PC-3 (cell line): ENCODE measurements around the gene UGT1A4. TPM values are rescaled to one million over a fixed set of nuclear protein-coding genes. Genes with fewer than 3 reads are reported as not detected.

ENCODE experiments used
- ATAC-seq: fragments of 200-7000 bp; cut with Tn5 transposase; 2 replicates; pipeline ENCODE4 v1.9.1; 2020; ENCODE audit warnings: mild to moderate bottlenecking, moderate library complexity
- BruUV-seq: library from RNA; stranded (reverse); fragments of 400-500 nt; replicated peaks from 2 replicates; lab custom pipeline; 2021; lab: Mats Ljungman, UMichigan
- CTCF ChIA-PET: fragments of 300-600 bp; sonication (Branson Sonifier 250); formaldehyde crosslinking; loops from one replicate; lab custom pipeline; 2022; ENCODE audit warnings: antibody characterized with exemption; lab: Charles Lee
- POLR2A ChIA-PET: fragments of 300-600 bp; sonication (Branson Sonifier 250); formaldehyde crosslinking; loops from one replicate; lab custom pipeline; 2022; ENCODE audit warnings: antibody characterized with exemption; ENCODE audit not compliant: unreplicated experiment; lab: Charles Lee
- DNase-seq: peaks from one replicate; pipeline ENCODE4 v3.0.0-alpha.2; 2015
- H2AFZ ChIP-seq: fragments of 300-600 bp; sonication (generic); 2 replicates; pipeline ENCODE4 v1.6.0; 2016; ENCODE audit warnings: antibody characterized with exemption, low read length
- H3F3A ChIP-seq: fragments of 300-600 bp; sonication (generic); one replicate; pipeline ENCODE4 v1.6.0; 2017; ENCODE audit warnings: antibody characterized with exemption, low read length, control low read depth, mild to moderate bottlenecking; ENCODE audit not compliant: unreplicated experiment
- H3K27ac ChIP-seq: fragments of 300-600 bp; sonication (generic); 2 replicates; pipeline ENCODE4 v1.5.1; 2016; ENCODE audit warnings: mild to moderate bottlenecking, low read length
- H3K27me3 ChIP-seq: fragments of 300-600 bp; sonication (generic); 2 replicates; pipeline ENCODE4 v1.6.1; 2016; ENCODE audit warnings: low read length, mixed read lengths
- H3K36me3 ChIP-seq: fragments of 300-600 bp; sonication (generic); 2 replicates; pipeline ENCODE4 v1.6.1; 2016; ENCODE audit warnings: low read depth, mixed run types, low read length, mixed read lengths
- H3K4me1 ChIP-seq: fragments of 300-600 bp; sonication (generic); 2 replicates; pipeline ENCODE4 v1.5.1; 2016; ENCODE audit warnings: low read length; ENCODE audit not compliant: insufficient read depth
- H3K4me2 ChIP-seq: fragments of 300-600 bp; sonication (generic); 2 replicates; pipeline ENCODE4 v1.6.0; 2016; ENCODE audit warnings: low read length
- H3K4me3 ChIP-seq: fragments of 300-600 bp; sonication (generic); 2 replicates; pipeline ENCODE4 v1.5.1; 2016; ENCODE audit warnings: mild to moderate bottlenecking, low read length, mixed read lengths
- H3K79me2 ChIP-seq: fragments of 300-600 bp; sonication (generic); 2 replicates; pipeline ENCODE4 v1.6.1; 2017; ENCODE audit warnings: low read length, mixed read lengths
- H3K9ac ChIP-seq: fragments of 300-600 bp; sonication (generic); 2 replicates; pipeline ENCODE4 v1.6.0; 2016; ENCODE audit warnings: mild to moderate bottlenecking, low read length
- H3K9me2 ChIP-seq: fragments of 300-600 bp; sonication (generic); replicated peaks from 2 replicates; pipeline ENCODE4 v1.6.1; 2016; ENCODE audit warnings: mixed run types, low read length, mixed read lengths
- H3K9me3 ChIP-seq: fragments of 300-600 bp; sonication (generic); 2 replicates; pipeline ENCODE4 v1.6.1; 2016; ENCODE audit warnings: low read length, mixed read lengths
- H4K20me1 ChIP-seq: fragments of 300-600 bp; sonication (generic); 2 replicates; pipeline ENCODE4 v1.6.1; 2016; ENCODE audit warnings: low read length, mixed read lengths
- CTCF ChIP-seq: fragments of 300-600 bp; sonication (generic); conservative IDR thresholded peaks from 2 replicates; pipeline ENCODE4 v1.5.1; 2017; ENCODE audit warnings: antibody characterized with exemption, low read depth, mild to moderate bottlenecking, low read length
- EZH2 ChIP-seq: fragments of 300-600 bp; sonication (generic); IDR thresholded peaks from one replicate; pipeline ENCODE4 v1.6.1; 2017; ENCODE audit warnings: antibody characterized with exemption, mild to moderate bottlenecking, low read length; ENCODE audit not compliant: unreplicated experiment
- EZH2phosphoT487 ChIP-seq: fragments of 300-600 bp; sonication (generic); IDR thresholded peaks from 2 replicates; pipeline ENCODE4 v1.6.1; 2018; ENCODE audit warnings: mild to moderate bottlenecking, antibody characterized with exemption, low read length, borderline replicate concordance
- intact Hi-C: fragments of 100-400 bp; cut with micrococcal nuclease; formaldehyde crosslinking; loops from 2 replicates; pipeline ENCODE4 v1.9.0; 2023
- total RNA-seq: library from RNA; depleted of rRNA; stranded (reverse); fragments of >200 nt; gene quantifications from 2 replicates; pipeline ENCODE4 v1.2.3, GENCODE V29; 2014

UGT1A4 gene
- total RNA-seq, 1 experiment from 2014 or later = not detected

- H3K79me2 ChIP-seq = no peaks in the 10 kb centered on the region
- H3K4me2 ChIP-seq = no peak overlapping the region
- H3K4me1 ChIP-seq = peaks cover 7% of the 10 kb centered on the region
- no peak overlapping the region for H2AFZ ChIP-seq
- no peaks in the 10 kb centered on the region for H3K27me3 ChIP-seq
- no peak for TF ChIP-seq EZH2
- no TSS peak for BruUV-seq
- intact Hi-C loops = loop anchor here (2.0 kb wide), 1 partner anchor 56 kb away; no protein-coding TSS in a partner anchor
- ATAC-seq = no peak
- ChIA-PET POLR2A (no interaction called here), CTCF (no interaction called here)
- H3F3A ChIP-seq = no peaks in the 10 kb centered on the region
- H3K4me3 ChIP-seq = no peak overlapping the region
- no peaks in the 10 kb centered on the region for H3K36me3 ChIP-seq
- H3K9ac ChIP-seq = no peak overlapping the region
- DNase-seq = no peak
- H3K9me2 ChIP-seq = 0 out of 2 replicates have a peak, but pooled peaks cover 4% of the 10 kb centered on the region
- H4K20me1 ChIP-seq = no peaks in the 10 kb centered on the region
- H3K9me3 ChIP-seq = no peaks in the 10 kb centered on the region
- H3K27ac ChIP-seq = no peak overlapping the region
These were observed 40.3 kb downstream of the UGT1A4 start for GRCh38 chr2:233758849-233759248.

- TF ChIP-seq CTCF (no peak), EZH2phosphoT487 (no peak), EZH2 (no peak)
- Histone ChIP-seq H3K4me2 (no peak within 1 kb of the TSS), H3K36me3 (no peaks in the 10 kb centered on the region), H3K4me3 (no peak within 1 kb of the TSS), H3K9ac (no peak within 1 kb of the TSS), H2AFZ (no peak within 1 kb of the TSS), H3K4me1 (peaks cover 19% of the 10 kb centered on the region), H3K79me2 (no peaks in the 10 kb centered on the region), H3K9me2 (0 out of 2 replicates have a peak, but pooled peaks cover 4% of the 10 kb centered on the region), H3K9me3 (no peaks in the 10 kb centered on the region), H4K20me1 (no peaks in the 10 kb centered on the region), H3K27me3 (no peaks in the 10 kb centered on the region), H3K27ac (no peak within 1 kb of the TSS), H3F3A (no peaks in the 10 kb centered on the region)
- intact Hi-C loops = no loop called here
- ChIA-PET CTCF (no interaction called here), POLR2A (no interaction called here)
- no peak for ATAC-seq
- no peak for DNase-seq
- no TSS peak for BruUV-seq
These were observed 41.5 kb downstream of the UGT1A4 start, which contains the start of gene UGT1A1 for GRCh38 chr2:233760043-233760442. Gene UGT1A1 (plus strand): TSS chr2:233760270. CDS start chr2:233760288, 18 bp downstream.

GRCh38 chr2:233761040-233761769 is 42.7 kb downstream of the UGT1A4 start:
- Histone ChIP-seq H2AFZ (no peak overlapping the region), H3K9me3 (no peaks in the 10 kb centered on the region), H3K36me3 (no peaks in the 10 kb centered on the region), H3K4me2 (no peak overlapping the region), H3K27ac (no peak overlapping the region), H3F3A (no peaks in the 10 kb centered on the region), H3K4me3 (no peak overlapping the region), H3K9ac (no peak overlapping the region), H3K27me3 (no peaks in the 10 kb centered on the region), H3K79me2 (no peaks in the 10 kb centered on the region), H3K9me2 (0 out of 2 replicates have a peak, but pooled peaks cover 4% of the 10 kb centered on the region), H4K20me1 (no peaks in the 10 kb centered on the region), H3K4me1 (peaks cover 19% of the 10 kb centered on the region)
- BruUV-seq = no TSS peak
- TF ChIP-seq CTCF = no peak
- TF ChIP-seq EZH2 = no peak
- TF ChIP-seq EZH2phosphoT487 = no peak
- ChIA-PET POLR2A (no interaction called here), CTCF (no interaction called here)
- ATAC-seq = no peak
- intact Hi-C loops = no loop called here
- no peak for DNase-seq
